GM23248 (cell line): ENCODE data around the gene ZNF808. TPM values are rescaled to one million over a fixed set of nuclear protein-coding genes. Genes with fewer than 3 reads are reported as not detected.
"Not testable (repeated sequence)": the region's sequence is repeated elsewhere in the genome, so short reads cannot be mapped to it uniquely, and the experiment has no call there.

Experiments
- DNase-seq: peaks from one replicate; pipeline ENCODE4 v3.0.0-alpha.2; 2015
- H2AFZ ChIP-seq: fragments of 200-600 bp; sonication (generic); 2 replicates; pipeline ENCODE4 v1.6.1; 2016; ENCODE audit warnings: antibody characterized with exemption
- H3F3A ChIP-seq: fragments of 200-600 bp; sonication (generic); 2 replicates; pipeline ENCODE4 v1.6.1; 2016; ENCODE audit warnings: mild to moderate bottlenecking, antibody characterized with exemption, mixed run types; ENCODE audit not compliant: insufficient read depth
- H3K27ac ChIP-seq: fragments of 200-600 bp; sonication (generic); 2 replicates; pipeline ENCODE4 v1.5.1; 2016; ENCODE audit warnings: mild to moderate bottlenecking
- H3K27me3 ChIP-seq: fragments of 200-600 bp; sonication (generic); replicated peaks from 2 replicates; pipeline ENCODE4 v1.6.1; 2016; ENCODE audit warnings: mild to moderate bottlenecking; ENCODE audit not compliant: insufficient read depth
- H3K36me3 ChIP-seq: fragments of 200-600 bp; sonication (generic); 2 replicates; pipeline ENCODE4 v1.6.1; 2016; ENCODE audit warnings: low read depth, mild to moderate bottlenecking
- H3K4me1 ChIP-seq: fragments of 200-600 bp; sonication (generic); 2 replicates; pipeline ENCODE4 v1.6.1; 2016; ENCODE audit warnings: mild to moderate bottlenecking; ENCODE audit not compliant: insufficient read depth
- H3K4me2 ChIP-seq: fragments of 200-600 bp; sonication (generic); one replicate; pipeline ENCODE4 v1.6.1; 2016; ENCODE audit warnings: mild to moderate bottlenecking; ENCODE audit not compliant: unreplicated experiment
- H3K4me3 ChIP-seq: fragments of 200-600 bp; sonication (generic); 2 replicates; pipeline ENCODE4 v1.5.1; 2016; ENCODE audit warnings: mild to moderate bottlenecking
- H3K79me2 ChIP-seq: fragments of 200-600 bp; sonication (generic); 2 replicates; pipeline ENCODE4 v1.6.1; 2016; ENCODE audit warnings: mild to moderate bottlenecking; ENCODE audit not compliant: insufficient read depth
- H3K9ac ChIP-seq: fragments of 200-600 bp; sonication (generic); 2 replicates; pipeline ENCODE4 v1.6.1; 2016; ENCODE audit warnings: mild to moderate bottlenecking
- H3K9me2 ChIP-seq: fragments of 200-600 bp; sonication (generic); 2 replicates; pipeline ENCODE4 v1.6.1; 2016; ENCODE audit warnings: mixed run types, mild to moderate bottlenecking, moderate library complexity; ENCODE audit not compliant: insufficient read depth
- H3K9me3 ChIP-seq: fragments of 200-600 bp; sonication (generic); one replicate; pipeline ENCODE4 v1.6.1; 2017; ENCODE audit warnings: low read depth
- H4K20me1 ChIP-seq: fragments of 200-600 bp; sonication (generic); 2 replicates; pipeline ENCODE4 v1.6.0; 2016; ENCODE audit not compliant: insufficient read depth
- EZH2 ChIP-seq: fragments of 200-600 bp; sonication (generic); IDR thresholded peaks from 2 replicates; pipeline ENCODE4 v1.6.1; 2018; ENCODE audit warnings: antibody characterized with exemption, mild to moderate bottlenecking; ENCODE audit not compliant: insufficient read depth, poor library complexity, severe bottlenecking
- EZH2phosphoT487 ChIP-seq: fragments of 200-600 bp; sonication (generic); IDR thresholded peaks from 2 replicates; pipeline ENCODE4 v1.6.1; 2018; ENCODE audit warnings: antibody characterized with exemption, moderate library complexity, mild to moderate bottlenecking, low read depth; ENCODE audit not compliant: insufficient read depth
- whole genome bisulfite sequencing, 2 experiments: methylation state at CpG; one replicate each; pipeline ENCODE4 v1.1.6; 2015 to 2017; ENCODE audit warnings: low lambda C conversion rate in 2 of 2, low coverage in 1 of 2; ENCODE audit errors: missing lambda C conversion rate in 2 of 2; 5-methylcytosine and 5-hydroxymethylcytosine counted together
- in situ Hi-C: fragments of 300-500 bp; cut with MboI; formaldehyde crosslinking; loops from 2 replicates; pipeline ENCODE4 v1.15.0; 2020
- polyA plus RNA-seq: library from polyadenylated mRNA; unstranded; fragments of >200 nt; fragmentation: Nextera tagmentation; extraction: Ambion mirVana; gene quantifications from 2 replicates; pipeline ENCODE4 v1.2.1, GENCODE V29; 2016
- total RNA-seq: library from RNA; depleted of rRNA; stranded (reverse); fragments of >200 nt; shearing (Covaris generic); gene quantifications from 2 replicates; pipeline ENCODE4 v1.2.3, GENCODE V29; 2014

ZNF808 gene
- total and polyA plus RNA-seq, 2 experiments from 2014 or later: 2.9 to 7.9 TPM

DNA sequence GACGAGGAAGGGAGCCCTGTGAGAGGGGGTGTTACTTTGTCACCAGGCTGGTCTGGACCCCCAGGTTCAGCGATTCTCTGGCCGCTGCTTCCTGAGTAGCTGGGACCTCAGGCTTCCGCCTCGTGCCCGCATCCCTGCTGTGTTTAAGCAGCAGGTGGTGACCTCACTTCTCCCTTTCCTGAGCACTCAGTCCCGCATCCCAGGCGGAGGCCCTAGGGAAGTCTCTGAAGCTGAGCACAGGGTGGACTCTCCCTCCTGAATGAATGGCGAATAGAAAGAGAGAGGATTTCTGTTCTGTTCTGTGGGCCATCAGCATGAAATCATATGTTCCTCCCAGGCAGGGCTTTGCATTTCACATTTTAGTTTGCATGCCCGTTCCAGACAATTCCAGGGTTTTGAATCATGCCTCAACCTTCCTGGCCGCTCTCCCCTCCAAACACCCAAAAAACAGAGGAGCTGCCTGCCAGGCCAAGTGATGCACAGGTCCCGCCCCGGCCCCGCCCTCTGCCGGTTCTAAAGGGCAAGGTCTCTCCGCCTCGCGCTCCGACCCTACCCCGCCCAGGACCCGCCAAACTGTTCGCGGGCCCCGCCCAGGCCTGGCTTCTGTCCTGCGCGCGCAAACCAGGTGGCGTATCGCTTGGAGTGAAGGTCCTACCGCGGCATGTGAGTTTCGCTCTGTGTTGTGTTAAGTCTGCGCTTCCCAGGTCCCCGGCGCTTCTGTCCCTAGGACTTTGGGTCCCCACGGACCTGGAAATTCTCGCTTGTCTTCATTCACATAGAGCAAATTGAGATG is 35.1 kb upstream of the ZNF808 start:
- H3K79me2 ChIP-seq: no peaks in the 10 kb centered on the region
- no peaks in the 10 kb centered on the region for H3F3A ChIP-seq
- H3K27me3 ChIP-seq: no peaks in the 10 kb centered on the region
- H3K4me2 ChIP-seq: no peak overlapping the region
- H3K9me3 ChIP-seq: peaks cover 3% of the 10 kb centered on the region
- H3K4me1 ChIP-seq: no peaks in the 10 kb centered on the region
- H3K4me3 ChIP-seq: no peak overlapping the region
- 23 to 24% methylated on average over 24 to 37 of the region's 37 CpGs for WGBS, 2 experiments
- no peaks in the 10 kb centered on the region for H3K36me3 ChIP-seq
- H2AFZ ChIP-seq: no peak overlapping the region
- no peak overlapping the region for H3K27ac ChIP-seq
- no peaks in the 10 kb centered on the region for H4K20me1 ChIP-seq
- in situ Hi-C loops: no loop called here
- TF ChIP-seq EZH2phosphoT487 (no peak), EZH2 (no peak)
- no peak overlapping the region for H3K9ac ChIP-seq
- no peaks in the 10 kb centered on the region for H3K9me2 ChIP-seq
- DNase-seq: peak; percentile 4

DNA sequence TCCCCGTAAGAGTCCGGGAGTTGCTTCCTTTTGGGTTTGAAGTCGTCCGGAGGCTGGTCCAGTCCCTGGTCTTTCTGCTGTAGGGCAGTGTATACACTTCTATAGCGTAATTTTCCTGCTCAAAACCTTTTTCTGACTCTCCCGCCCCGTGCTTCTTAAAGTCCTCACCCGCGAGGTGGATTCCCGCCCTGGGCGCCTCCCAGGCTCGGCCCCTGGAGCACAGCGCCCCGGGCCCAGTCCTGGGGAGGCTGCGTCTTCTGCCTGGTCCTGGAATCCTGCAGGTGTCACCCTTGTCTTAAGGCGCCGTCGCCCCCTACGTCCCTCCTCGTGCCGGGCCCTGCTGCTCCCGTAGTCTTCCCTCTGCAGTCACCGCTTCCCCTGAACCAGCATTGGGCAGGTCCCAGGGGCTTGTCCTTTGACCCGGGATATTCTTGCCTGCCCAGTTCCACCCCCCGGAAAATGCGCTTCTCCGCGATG is 34.4 kb upstream of the ZNF808 start:
- H4K20me1 ChIP-seq: no peaks in the 10 kb centered on the region
- no peaks in the 10 kb centered on the region for H3F3A ChIP-seq
- no peak overlapping the region for H2AFZ ChIP-seq
- H3K9me3 ChIP-seq: peaks cover 3% of the 10 kb centered on the region
- H3K4me3 ChIP-seq: no peak overlapping the region
- WGBS, 2 experiments: 9 to 13% methylated on average over 28 of the region's 28 CpGs
- TF ChIP-seq EZH2: no peak
- no peak for TF ChIP-seq EZH2phosphoT487
- no peaks in the 10 kb centered on the region for H3K27me3 ChIP-seq
- H3K79me2 ChIP-seq: no peaks in the 10 kb centered on the region
- H3K27ac ChIP-seq: no peak overlapping the region
- no peaks in the 10 kb centered on the region for H3K9me2 ChIP-seq
- H3K9ac ChIP-seq: no peak overlapping the region
- in situ Hi-C loops: no loop called here
- H3K4me2 ChIP-seq: no peak overlapping the region
- H3K36me3 ChIP-seq: no peaks in the 10 kb centered on the region
- DNase-seq: no peak
- no peaks in the 10 kb centered on the region for H3K4me1 ChIP-seq

DNA sequence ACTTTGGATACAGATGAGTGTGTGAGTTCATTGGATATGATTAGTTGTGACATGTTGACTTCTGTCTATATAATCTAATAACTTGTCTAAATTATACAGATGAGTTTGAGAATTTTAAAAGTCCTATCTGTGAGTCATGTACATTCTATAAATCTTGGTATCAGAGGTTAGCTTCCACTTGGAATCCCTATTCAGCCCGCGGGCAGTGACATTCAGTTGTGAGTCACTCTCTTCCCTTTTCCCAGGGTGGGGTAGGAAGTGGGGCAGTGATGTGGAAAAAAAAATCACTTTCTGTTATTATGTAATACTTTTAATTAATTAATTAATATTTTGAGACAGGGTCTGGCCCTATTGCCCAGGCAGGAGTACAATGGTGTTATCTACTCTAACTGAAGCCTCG is 33.0 kb upstream of the ZNF808 start:
- DNase-seq: peak; percentile 2
- no peak for TF ChIP-seq EZH2
- no peak for TF ChIP-seq EZH2phosphoT487
- Histone ChIP-seq H3K9me3 (peaks cover 3% of the 10 kb centered on the region), H3K36me3 (no peaks in the 10 kb centered on the region), H3K4me1 (no peaks in the 10 kb centered on the region), H3K9me2 (no peaks in the 10 kb centered on the region), H3K79me2 (no peaks in the 10 kb centered on the region), H3K27me3 (no peaks in the 10 kb centered on the region), H3K27ac (no peak overlapping the region), H3K4me2 (no peak overlapping the region), H4K20me1 (no peaks in the 10 kb centered on the region), H2AFZ (no peak overlapping the region), H3F3A (no peaks in the 10 kb centered on the region), H3K9ac (no peak overlapping the region), H3K4me3 (no peak overlapping the region)
- in situ Hi-C loops: no loop called here
- WGBS, 2 experiments: 71 to 75% methylated on average over 3 of the region's 3 CpGs

GRCh38 chr19:52498571-52498970 is 28.9 kb upstream of the ZNF808 start:
- Histone ChIP-seq H3K36me3 (no peaks in the 10 kb centered on the region), H3F3A (no peaks in the 10 kb centered on the region), H4K20me1 (no peaks in the 10 kb centered on the region), H3K27me3 (no peaks in the 10 kb centered on the region), H2AFZ (no peak overlapping the region), H3K27ac (no peak overlapping the region), H3K9me3 (no peaks in the 10 kb centered on the region), H3K4me1 (no peaks in the 10 kb centered on the region), H3K79me2 (no peaks in the 10 kb centered on the region), H3K9ac (no peak overlapping the region), H3K4me3 (no peak overlapping the region), H3K9me2 (no peaks in the 10 kb centered on the region), H3K4me2 (no peak overlapping the region)
- TF ChIP-seq EZH2phosphoT487 (no peak), EZH2 (no peak)
- DNase-seq: no peak
- WGBS, 2 experiments: 58 to 63% methylated on average over 8 of the region's 8 CpGs
- in situ Hi-C loops: no loop called here

DNA sequence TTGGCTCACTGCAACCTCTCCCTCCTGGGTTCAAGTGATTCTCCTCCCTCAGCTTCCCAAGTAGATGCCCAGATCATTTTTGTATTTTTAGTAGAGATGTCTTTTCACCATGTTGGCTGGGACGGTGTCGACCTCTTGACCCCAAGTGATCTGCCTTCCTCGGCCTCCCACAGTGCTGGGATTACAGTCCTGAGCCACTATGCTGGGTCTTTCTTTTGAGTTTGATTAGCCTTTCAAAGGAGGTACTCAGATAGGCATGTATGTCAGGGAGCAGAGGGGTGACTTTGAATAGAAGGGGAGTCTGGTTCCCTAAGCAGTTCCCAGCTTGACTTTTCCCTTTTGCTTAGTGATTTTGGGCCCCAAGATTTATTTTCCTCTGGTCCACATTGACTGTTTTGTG is 27.0 kb upstream of the ZNF808 start:
- H3K4me2 ChIP-seq, H3K4me1 ChIP-seq, H3K27me3 ChIP-seq, H3K4me3 ChIP-seq, H3K9me2 ChIP-seq, H2AFZ ChIP-seq, DNase-seq, H3K9me3 ChIP-seq, H3K79me2 ChIP-seq, in situ Hi-C loops, H3K9ac ChIP-seq, H3F3A ChIP-seq, H3K36me3 ChIP-seq, H3K27ac ChIP-seq, H4K20me1 ChIP-seq: not testable (repeated sequence)
- 0 to 9% methylated on average over 3 of the region's 3 CpGs for WGBS, 2 experiments

- H3K9me3 ChIP-seq, H3K9ac ChIP-seq, DNase-seq, H2AFZ ChIP-seq, H3K27ac ChIP-seq, in situ Hi-C loops, H3K79me2 ChIP-seq, H3K4me1 ChIP-seq, H3K4me2 ChIP-seq, H3K27me3 ChIP-seq, H3K9me2 ChIP-seq, H4K20me1 ChIP-seq, H3K36me3 ChIP-seq, H3K4me3 ChIP-seq, H3F3A ChIP-seq: not testable (repeated sequence)
- WGBS, 2 experiments: 57 to 64% methylated on average over 12 of the region's 12 CpGs
Measured at GRCh38 chr19:52500991-52501390, 26.5 kb upstream of the ZNF808 start.
